B cell (primary cell): ENCODE measurements around the gene TPRN. TPM values are rescaled to one million over a fixed set of nuclear protein-coding genes. Genes with fewer than 3 reads are reported as not detected.
A peak's percentile ranks its signal among the peaks of the same experiment; 100 is the strongest.

Source experiments
- ATAC-seq: fragments of 200-7000 bp; cut with Tn5 transposase; one replicate; pipeline ENCODE4 v1.10.0; 2021; ENCODE audit warnings: low read depth, mild to moderate bottlenecking, moderate number of reproducible peaks, moderate library complexity
- CTCF ChIA-PET: fragments of 350-600 bp; sonication (Branson Sonifier 250); formaldehyde crosslinking; loops from one replicate; lab custom pipeline; 2021; ENCODE audit warnings: antibody characterized with exemption, inconsistent platforms; lab: Charles Lee
- POLR2A ChIA-PET: fragments of 350-600 bp; sonication (Branson Sonifier 250); formaldehyde crosslinking; loops from one replicate; lab custom pipeline; 2021; ENCODE audit warnings: antibody characterized with exemption; lab: Charles Lee
- DNase-seq: peaks from one replicate; pipeline ENCODE4 v3.0.0; 2013
- H2AFZ ChIP-seq: 2 replicates; pipeline ENCODE4 v1.6.1; 2012; ENCODE audit warnings: mild to moderate bottlenecking, low read depth, low read length; ENCODE audit not compliant: insufficient read depth, poor library complexity, severe bottlenecking
- H3K27ac ChIP-seq, 2 donors: 1 replicate in 1 of 2; 2 replicates in 1 of 2; pipeline ENCODE4 v1.5.1; 2012 to 2013; ENCODE audit warnings: low read length in 2 of 2, mild to moderate bottlenecking in 2 of 2, moderate library complexity in 1 of 2
- H3K27me3 ChIP-seq, 4 experiments: fragments of 200-600 bp in 1 of 4; sonication (generic) in 1 of 4; replicated peaks in 1 of 4; 1 replicate in 2 of 4; 2 replicates in 2 of 4; pipeline versions ENCODE4 v1.6.1 to v1.7.0; 2013 to 2016; ENCODE audit warnings: low read length in 3 of 4, mild to moderate bottlenecking in 2 of 4, mixed read lengths in 1 of 4, moderate library complexity in 1 of 4; ENCODE audit not compliant: insufficient read depth in 4 of 4, control insufficient read depth in 3 of 4; ENCODE audit errors: control extremely low read depth in 1 of 4
- H3K36me3 ChIP-seq, 2 experiments: replicated peaks in 1 of 2; 1 replicate in 1 of 2; 2 replicates in 1 of 2; pipeline versions ENCODE4 v1.6.1 to v1.7.1; 2013; ENCODE audit warnings: low read length in 1 of 2; ENCODE audit not compliant: insufficient read depth in 2 of 2, control insufficient read depth in 1 of 2; ENCODE audit errors: control extremely low read depth in 1 of 2, extremely low read depth in 1 of 2
- H3K4me1 ChIP-seq, 2 donors: fragments of 200-600 bp in 1 of 2; sonication (generic) in 1 of 2; 1 replicate in 1 of 2; 2 replicates in 1 of 2; pipeline versions ENCODE4 v1.5.1 to v1.6.1; 2013 to 2017; ENCODE audit warnings: low read length in 2 of 2; ENCODE audit not compliant: control insufficient read depth in 2 of 2, insufficient read depth in 2 of 2
- H3K4me2 ChIP-seq: replicated peaks from 2 replicates; pipeline ENCODE3; 2012; ENCODE audit warnings: mild to moderate bottlenecking, low read depth, low read length; ENCODE audit not compliant: poor library complexity, severe bottlenecking
- H3K4me3 ChIP-seq, 5 experiments: fragments of 200-600 bp in 1 of 5; sonication (generic) in 1 of 5; 1 replicate in 3 of 5; 2 replicates in 2 of 5; pipeline versions ENCODE4 v1.5.1 to v1.7.0; 2011 to 2016; ENCODE audit warnings: low read length in 4 of 5, mild to moderate bottlenecking in 4 of 5, low read depth in 2 of 5, control low read depth in 1 of 5, moderate library complexity in 1 of 5; ENCODE audit not compliant: insufficient read depth in 1 of 5; ENCODE audit errors: control extremely low read depth in 1 of 5, extremely low read depth in 1 of 5
- H3K79me2 ChIP-seq: fragments of 200-600 bp; sonication (generic); one replicate; pipeline ENCODE4 v1.6.0; 2016; ENCODE audit warnings: low read length; ENCODE audit not compliant: control insufficient read depth, insufficient read depth
- H3K9ac ChIP-seq: fragments of 200-600 bp; sonication (generic); 2 replicates; pipeline ENCODE4 v1.6.1; 2017; ENCODE audit warnings: mild to moderate bottlenecking, low read length, moderate library complexity
- H3K9me3 ChIP-seq, 3 donors: one replicate each; pipeline versions ENCODE4 v1.6.1 to v1.7.1; 2013; ENCODE audit warnings: low read length in 2 of 3; ENCODE audit not compliant: control insufficient read depth in 2 of 3, insufficient read depth in 1 of 3; ENCODE audit errors: control extremely low read depth in 1 of 3
- H4K20me1 ChIP-seq: 2 replicates; pipeline ENCODE4 v1.6.0; 2012; ENCODE audit warnings: mild to moderate bottlenecking, low read length; ENCODE audit not compliant: insufficient read depth, control insufficient read depth, poor library complexity, severe bottlenecking
- H3K27ac Mint-ChIP-seq: one replicate; pipeline ENCODE4 v1.8.0; 2021; ENCODE audit warnings: mixed read lengths
- H3K27me3 Mint-ChIP-seq: one replicate; pipeline ENCODE4 v1.8.0; 2021; ENCODE audit warnings: mixed read lengths
- H3K4me1 Mint-ChIP-seq: one replicate; pipeline ENCODE4 v1.8.0; 2021; ENCODE audit warnings: mixed read lengths
- H3K4me3 Mint-ChIP-seq: one replicate; pipeline ENCODE4 v1.8.0; 2021; ENCODE audit warnings: mixed read lengths
- H3K9me3 Mint-ChIP-seq: one replicate; pipeline ENCODE4 v1.8.0; 2022; ENCODE audit warnings: mixed read lengths; ENCODE audit not compliant: insufficient read depth
- CTCF ChIP-seq: fragments of 200-600 bp; IDR thresholded peaks from one replicate; pipeline ENCODE4 v1.8.0; 2022; ENCODE audit warnings: antibody characterized with exemption, mild to moderate bottlenecking
- EZH2 ChIP-seq: IDR thresholded peaks from 2 replicates; pipeline ENCODE4 v1.6.1; 2012; ENCODE audit warnings: borderline replicate concordance, low read depth, mild to moderate bottlenecking, moderate library complexity, low read length; ENCODE audit not compliant: insufficient read depth, poor library complexity, severe bottlenecking
- WGBS: methylation state at CpG from one replicate; pipeline ENCODE4 v1.1.5; 2013; ENCODE audit warnings: missing lambda C conversion rate; ENCODE audit not compliant: insufficient coverage; 5-methylcytosine and 5-hydroxymethylcytosine counted together
- intact Hi-C: fragments of 100-400 bp; cut with micrococcal nuclease; formaldehyde crosslinking; loops from one replicate; pipeline ENCODE4 v1.10.0; 2022
- polyA minus RNA-seq: library from RNA; depleted of rRNA, polyadenylated mRNA; stranded (reverse); fragments of >200 nt; gene quantifications from 2 replicates; pipeline ENCODE4 v1.2.3, GENCODE V29; 2012
- polyA plus RNA-seq: library from polyadenylated mRNA; depleted of rRNA; stranded (reverse); fragments of >200 nt; gene quantifications from 2 replicates; pipeline ENCODE4 v1.2.3, GENCODE V29; 2012
- total RNA-seq, 2 donors: library from RNA; stranded (reverse); fragments of 120-200 nt in 1 of 2; gene quantifications; 1 replicate in 1 of 2; 2 replicates in 1 of 2; pipeline versions ENCODE4 v1.2.3 to v1.2.4, GENCODE V29; 2013 to 2022

The TPRN gene
- total RNA-seq: 16.3 and 19.3 TPM in 2 replicates
- 5.5 TPM for total RNA-seq (2013)
- 5.7 and 6.4 TPM in 2 replicates for polyA plus RNA-seq
- 3.5 and 5.9 TPM in 2 replicates for polyA minus RNA-seq

- Histone ChIP-seq H3K27me3 (peaks cover 0 to 6% (median 0%) of the 10 kb centered on the region in 4 experiments), H3K27ac (peak within 1 kb of the TSS; percentile 78 to 89), H3K79me2 (peaks cover 79% of the 10 kb centered on the region), H3K36me3 (peaks cover 0 to 5% of the 10 kb centered on the region in 2 experiments), H3K4me1 (peaks cover 31 to 41% of the 10 kb centered on the region in 2 donors), H3K9me3 (no peaks in the 10 kb centered on the region), H2AFZ (peak within 1 kb of the TSS; percentile 85), H3K9ac (peak within 1 kb of the TSS; percentile 81), H3K4me3 (peak within 1 kb of the TSS; percentile 12 to 80 (median 75)), H3K4me2 (peak within 1 kb of the TSS; percentile 96), H4K20me1 (peaks cover 45% of the 10 kb centered on the region)
- Mint-ChIP-seq H3K4me1 (peaks cover 29% of the 10 kb centered on the region), H3K27ac (peak within 1 kb of the TSS; percentile 90), H3K4me3 (peak within 1 kb of the TSS; percentile 88), H3K9me3 (no peaks in the 10 kb centered on the region), H3K27me3 (no peaks in the 10 kb centered on the region)
- intact Hi-C loops: loop anchor here (1.0 to 10.0 kb wide), 8 partner anchors 12 to 316 kb away; partner anchors contain the start of genes ANAPC2, NELFB, SAPCD2 and SSNA1
- peak; percentile 99 for DNase-seq
- under 1% methylated on average over 118 of the region's 118 CpGs for WGBS
- TF ChIP-seq CTCF (no peak), EZH2 (no peak)
- ChIA-PET CTCF (interaction anchor here (0.7 to 3.3 kb wide), 6 partner anchors 12 to 394 kb away, joined by 3 to 13 read pairs (median 4); partner anchors contain the start of genes ANAPC2 and SSNA1), POLR2A (interaction anchor here (0.6 to 2.0 kb wide), 9 partner anchors 11 to 154 kb away, joined by 3 to 15 read pairs (median 5); partner anchors contain the start of gene TUBB4B)
- ATAC-seq: peak; percentile 95
Measured at GRCh38 chr9:137200311-137201204, at the start of gene TPRN. TSS of gene TPRN (minus strand) at chr9:137200741. CDS start at chr9:137200711, 30 bp downstream.

- Histone ChIP-seq H3K9ac (no peak overlapping the region), H3K36me3 (peaks cover 0 to 9% of the 10 kb centered on the region in 2 experiments), H3K27me3 (no peaks in the 10 kb centered on the region), H3K9me3 (no peaks in the 10 kb centered on the region), H3K4me3 (no peak overlapping the region), H4K20me1 (peaks cover 15% of the 10 kb centered on the region), H3K4me1 (peaks cover 0 to 2% of the 10 kb centered on the region in 2 donors), H2AFZ (no peak overlapping the region), H3K27ac (no peak overlapping the region), H3K79me2 (peaks cover 19% of the 10 kb centered on the region), H3K4me2 (no peak overlapping the region)
- CTCF ChIA-PET: interaction anchor here (0.7 to 2.5 kb wide), 2 partner anchors 11 to 18 kb away, joined by 3 to 13 read pairs; no protein-coding TSS in a partner anchor
- intact Hi-C loops: no loop called here
- ATAC-seq: no peak
- Mint-ChIP-seq H3K4me1 (peaks cover 9% of the 10 kb centered on the region), H3K27me3 (no peaks in the 10 kb centered on the region), H3K27ac (no peak overlapping the region), H3K4me3 (no peak overlapping the region), H3K9me3 (no peaks in the 10 kb centered on the region)
- no peak for DNase-seq
- POLR2A ChIA-PET: no interaction called here
- no CpG with 5 or more reads among the region's 6 CpGs for WGBS
- no peak for TF ChIP-seq EZH2
- TF ChIP-seq CTCF: no peak
Measured at GRCh38 chr9:137247916-137248175, 47.3 kb upstream of the TPRN start.
